Stimulated activated naive B cell treated with anti-CD40 and anti-IgM and Interleukin-4, amounts not matched to agents 10 μg/mL and 1 μg/mL and 100 μg/mL, for 72 hours (primary cell): ENCODE data around the gene EBF4.
A peak's percentile ranks its signal among the peaks of the same experiment; 100 is the strongest.

Experiments used
- ATAC-seq, 2 donors: fragments of 150-1000 bp; cut with Tn5 transposase; replicated peaks; 2 replicates each; pipeline ENCODE4 v1.10.0; 2021; ENCODE audit warnings: moderate library complexity in 1 of 2
- DNase-seq: peaks from one replicate; pipeline ENCODE4 v3.0.0; 2021
- H3K27ac Mint-ChIP-seq: one replicate; pipeline ENCODE4 v1.8.0; 2022; ENCODE audit warnings: mild to moderate bottlenecking, mixed read lengths
- H3K27me3 Mint-ChIP-seq, 2 donors: one replicate each; pipeline ENCODE4 v1.8.0; 2022; ENCODE audit warnings: mixed read lengths in 2 of 2
- H3K36me3 Mint-ChIP-seq, 2 donors: one replicate each; pipeline ENCODE4 v1.8.0; 2022; ENCODE audit warnings: mixed read lengths in 2 of 2, mild to moderate bottlenecking in 1 of 2
- H3K4me1 Mint-ChIP-seq, 2 donors: one replicate each; pipeline ENCODE4 v1.8.0; 2022; ENCODE audit warnings: mixed read lengths in 2 of 2, mild to moderate bottlenecking in 1 of 2
- H3K4me3 Mint-ChIP-seq, 2 donors: one replicate each; pipeline ENCODE4 v1.8.0; 2022; ENCODE audit warnings: mild to moderate bottlenecking in 2 of 2, mixed read lengths in 2 of 2, moderate library complexity in 1 of 2
- H3K9me3 Mint-ChIP-seq, 2 donors: one replicate each; pipeline ENCODE4 v1.8.0; 2022; ENCODE audit warnings: mixed read lengths in 2 of 2, mild to moderate bottlenecking in 1 of 2

EBF4 gene

DNA sequence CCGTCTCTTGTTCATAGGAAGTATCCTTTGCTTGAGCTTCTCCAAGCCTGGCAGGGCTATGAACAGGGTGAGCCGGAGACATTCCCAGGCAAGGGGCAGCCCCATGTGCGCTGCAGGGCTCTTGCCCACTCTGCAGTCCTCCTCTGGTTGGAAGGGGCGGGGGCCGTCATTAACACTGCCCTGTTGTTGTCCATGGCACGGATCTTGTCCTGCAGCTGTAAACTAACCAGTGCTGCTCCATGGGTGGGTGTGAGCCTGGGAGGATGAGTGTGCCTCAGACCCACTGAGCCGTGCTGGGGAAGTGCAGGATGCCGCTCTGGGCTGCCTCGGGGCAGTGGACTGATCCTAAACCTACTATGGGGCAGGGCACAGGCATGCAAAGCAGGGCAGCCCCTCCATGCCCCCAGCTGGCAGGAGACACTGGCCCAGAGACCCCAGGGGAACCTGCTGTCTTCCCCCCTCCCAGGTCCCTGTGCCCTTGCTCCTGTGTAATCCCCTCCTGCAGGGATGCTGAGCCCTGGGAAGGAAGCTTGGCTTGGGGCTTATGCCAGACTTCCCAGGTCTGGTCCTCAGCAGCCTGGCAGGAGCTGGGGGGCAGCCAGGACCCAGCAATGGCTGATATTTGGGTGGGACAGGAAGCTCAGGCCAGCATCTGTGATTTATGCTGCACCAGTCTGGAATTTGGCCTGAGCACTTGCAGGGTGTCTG is 8.5 kb downstream of the EBF4 start:
- Mint-ChIP-seq H3K27ac (no peak overlapping the region), H3K4me3 (no peak overlapping the region), H3K27me3 (peaks cover 52 to 56% of the 10 kb centered on the region in 2 donors), H3K4me1 (no peaks in the 10 kb centered on the region), H3K36me3 (peaks cover 0 to 2% of the 10 kb centered on the region in 2 donors), H3K9me3 (no peaks in the 10 kb centered on the region)
- no peak for ATAC-seq
- DNase-seq = no peak

DNA sequence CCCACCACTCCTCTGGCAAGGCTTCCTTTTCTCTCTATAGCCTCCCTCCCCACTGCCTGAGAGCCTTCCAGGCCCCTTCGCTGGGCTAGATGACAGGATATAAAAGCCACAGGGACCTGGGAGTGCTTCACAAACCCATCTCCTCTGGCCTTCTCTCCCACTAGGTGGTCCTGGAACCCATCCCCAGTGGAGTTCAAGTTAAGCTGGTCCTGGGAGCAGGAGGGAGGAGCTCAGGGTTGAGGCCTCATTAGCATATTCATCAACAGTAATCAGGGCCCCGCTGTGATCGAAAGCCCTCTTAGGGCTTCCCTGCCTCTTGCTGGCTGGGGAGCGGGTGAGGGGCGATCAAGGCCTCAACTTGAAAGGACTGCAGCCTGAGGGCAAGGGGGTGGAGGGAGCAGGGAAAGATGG is 9.1 kb downstream of the EBF4 start:
- H3K36me3 Mint-ChIP-seq = peaks cover 0 to 2% of the 10 kb centered on the region in 2 donors
- H3K27ac Mint-ChIP-seq = no peak overlapping the region
- DNase-seq (no peak), ATAC-seq (no peak)
- peaks cover 0 to 1% of the 10 kb centered on the region in 2 donors for H3K4me1 Mint-ChIP-seq
- H3K9me3 Mint-ChIP-seq = no peaks in the 10 kb centered on the region
- H3K27me3 Mint-ChIP-seq = peaks cover 50 to 54% of the 10 kb centered on the region in 2 donors
- H3K4me3 Mint-ChIP-seq = no peak overlapping the region

GRCh38 chr20:2703716-2704475 is 11.3 kb downstream of the EBF4 start:
- DNase-seq = no peak
- Mint-ChIP-seq H3K36me3 (no peaks in the 10 kb centered on the region), H3K4me1 (peaks cover 0 to 3% of the 10 kb centered on the region in 2 donors), H3K27ac (no peak overlapping the region), H3K9me3 (no peaks in the 10 kb centered on the region), H3K4me3 (no peak overlapping the region), H3K27me3 (peaks cover 46 to 47% of the 10 kb centered on the region in 2 donors)
- ATAC-seq = no peak

DNA sequence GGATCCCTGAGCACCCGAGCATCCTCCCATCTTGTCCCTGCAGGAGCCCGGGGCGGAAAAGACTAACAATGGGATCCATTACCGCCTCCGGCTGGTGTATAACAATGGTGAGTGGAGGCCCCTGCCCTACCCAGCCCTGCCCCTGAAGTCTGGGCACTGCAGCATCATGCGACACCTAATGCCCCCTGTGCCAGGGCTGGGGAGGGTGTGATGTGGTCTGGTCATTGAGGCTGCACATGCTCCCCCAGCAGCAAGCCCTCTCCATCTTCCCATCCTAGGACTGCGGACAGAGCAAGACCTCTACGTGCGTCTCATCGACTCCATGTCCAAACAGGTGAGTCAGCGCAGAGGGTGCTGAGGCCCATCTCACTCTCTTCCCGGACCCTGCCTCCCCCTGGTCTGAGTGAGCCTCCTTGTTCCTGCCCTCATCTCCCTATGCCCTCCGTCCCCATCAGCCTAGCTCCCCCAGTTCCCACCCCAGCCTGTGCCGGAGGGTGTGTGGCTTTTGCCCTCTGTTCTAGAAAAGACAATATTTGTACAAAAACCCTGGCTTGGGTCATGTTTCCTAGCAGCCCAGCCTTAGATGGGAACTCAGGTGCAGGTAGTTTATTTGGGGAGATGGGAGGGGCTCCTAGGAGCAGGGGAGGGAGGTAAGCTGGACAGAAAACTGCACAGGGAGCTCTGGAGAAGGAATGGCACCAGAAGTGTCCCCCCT is 13.5 kb downstream of the EBF4 start:
- no peak for DNase-seq
- no peak for ATAC-seq
- peaks cover 0 to 3% of the 10 kb centered on the region in 2 donors for H3K4me1 Mint-ChIP-seq
- no peaks in the 10 kb centered on the region for H3K9me3 Mint-ChIP-seq
- no peak overlapping the region for H3K4me3 Mint-ChIP-seq
- no peaks in the 10 kb centered on the region for H3K36me3 Mint-ChIP-seq
- no peak overlapping the region for H3K27ac Mint-ChIP-seq
- H3K27me3 Mint-ChIP-seq = peaks cover 35 to 39% of the 10 kb centered on the region in 2 donors

GRCh38 chr20:2706688-2707352 is 14.2 kb downstream of the EBF4 start:
- Mint-ChIP-seq H3K27me3 (peaks cover 29 to 32% of the 10 kb centered on the region in 2 donors), H3K4me3 (no peak overlapping the region), H3K36me3 (no peaks in the 10 kb centered on the region), H3K4me1 (peaks cover 0 to 3% of the 10 kb centered on the region in 2 donors), H3K9me3 (no peaks in the 10 kb centered on the region), H3K27ac (no peak overlapping the region)
- ATAC-seq (peak; percentile 36 to 47), DNase-seq (no peak)

DNA sequence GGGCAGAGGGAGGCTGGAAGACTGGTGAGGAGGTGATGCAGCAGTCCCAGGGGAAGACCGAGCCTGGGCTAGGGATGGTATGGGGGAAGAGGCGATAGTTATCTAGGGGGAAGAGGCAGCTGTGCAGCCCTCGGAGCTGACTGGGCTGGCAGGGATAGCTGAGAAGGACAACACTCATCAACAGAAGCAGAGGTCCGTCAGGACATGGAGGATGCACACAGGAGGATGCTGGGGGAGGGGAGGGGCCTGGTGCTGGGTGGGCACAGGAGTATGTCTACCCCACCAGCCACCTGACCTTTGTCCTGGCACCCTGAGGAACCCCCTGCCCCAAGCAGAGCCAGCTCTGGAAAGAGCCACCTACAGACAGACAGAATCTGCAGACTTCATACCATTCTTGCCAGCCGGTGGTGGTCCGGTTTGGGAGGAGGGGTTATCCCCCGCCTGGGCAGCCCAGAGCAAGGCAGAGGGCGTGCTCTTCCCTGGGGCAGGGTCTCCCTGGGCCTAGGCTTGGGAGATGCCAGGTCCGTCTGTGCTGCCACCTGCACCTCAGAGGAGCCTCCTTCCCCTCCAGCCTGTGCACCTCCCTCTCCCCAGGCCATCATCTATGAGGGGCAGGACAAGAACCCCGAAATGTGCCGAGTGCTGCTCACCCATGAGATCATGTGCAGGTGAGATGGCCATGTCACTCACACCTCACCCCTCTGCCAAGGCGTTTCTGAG is 14.9 kb downstream of the EBF4 start:
- H3K4me3 Mint-ChIP-seq = no peak overlapping the region
- H3K27ac Mint-ChIP-seq = no peak overlapping the region
- DNase-seq (no peak), ATAC-seq (no peak)
- H3K27me3 Mint-ChIP-seq = peaks cover 26 to 29% of the 10 kb centered on the region in 2 donors
- peaks cover 0 to 3% of the 10 kb centered on the region in 2 donors for H3K4me1 Mint-ChIP-seq
- no peaks in the 10 kb centered on the region for H3K9me3 Mint-ChIP-seq
- H3K36me3 Mint-ChIP-seq = no peaks in the 10 kb centered on the region

DNA sequence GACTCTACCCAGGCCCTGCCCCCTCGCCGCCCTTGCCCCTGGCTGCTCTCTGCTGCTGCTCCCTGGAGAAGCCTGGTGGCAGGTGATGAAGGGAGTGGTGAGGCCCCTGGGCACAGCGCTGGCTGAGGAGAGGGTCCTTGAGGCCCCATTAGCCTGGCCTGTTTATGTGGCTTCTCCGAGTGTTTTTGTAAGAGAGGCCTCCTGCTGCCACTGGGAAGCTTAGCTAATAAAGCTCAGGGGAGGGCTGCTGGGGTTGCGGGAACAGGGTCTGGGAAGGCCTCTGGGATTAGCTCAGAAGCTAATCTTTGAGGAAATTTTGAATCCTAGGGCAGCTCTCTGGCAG is 15.5 kb downstream of the EBF4 start:
- no peak overlapping the region for H3K27ac Mint-ChIP-seq
- ATAC-seq (no peak), DNase-seq (no peak)
- H3K27me3 Mint-ChIP-seq = peaks cover 26 to 29% of the 10 kb centered on the region in 2 donors
- H3K4me3 Mint-ChIP-seq = no peak overlapping the region
- peaks cover 0 to 3% of the 10 kb centered on the region in 2 donors for H3K4me1 Mint-ChIP-seq
- no peaks in the 10 kb centered on the region for H3K36me3 Mint-ChIP-seq
- H3K9me3 Mint-ChIP-seq = no peaks in the 10 kb centered on the region

DNA sequence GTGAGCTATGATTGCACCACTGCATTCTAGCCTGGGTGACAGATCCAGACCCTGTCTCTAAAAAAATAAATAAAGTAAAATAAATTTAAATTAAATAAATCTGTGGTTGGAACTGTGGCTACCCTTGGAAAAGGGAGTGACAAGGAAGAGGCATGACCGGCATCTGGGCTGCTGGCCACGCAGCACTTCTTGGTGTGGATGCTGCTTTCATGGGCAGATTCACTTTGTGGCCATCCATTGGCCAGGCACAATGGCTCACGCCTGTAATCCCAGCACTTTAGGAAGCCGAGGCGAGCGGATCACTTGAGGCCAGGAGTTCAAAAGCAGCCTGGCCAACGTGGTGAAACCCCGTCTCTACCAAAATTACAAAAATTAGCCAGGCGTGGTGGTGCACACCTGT is 16.1 kb downstream of the EBF4 start:
- Mint-ChIP-seq H3K4me3 (no peak overlapping the region), H3K27me3 (peaks cover 26% of the 10 kb centered on the region in 2 donors), H3K36me3 (no peaks in the 10 kb centered on the region), H3K9me3 (no peaks in the 10 kb centered on the region), H3K27ac (no peak overlapping the region), H3K4me1 (peaks cover 0 to 3% of the 10 kb centered on the region in 2 donors)
- ATAC-seq (no peak), DNase-seq (no peak)

DNA sequence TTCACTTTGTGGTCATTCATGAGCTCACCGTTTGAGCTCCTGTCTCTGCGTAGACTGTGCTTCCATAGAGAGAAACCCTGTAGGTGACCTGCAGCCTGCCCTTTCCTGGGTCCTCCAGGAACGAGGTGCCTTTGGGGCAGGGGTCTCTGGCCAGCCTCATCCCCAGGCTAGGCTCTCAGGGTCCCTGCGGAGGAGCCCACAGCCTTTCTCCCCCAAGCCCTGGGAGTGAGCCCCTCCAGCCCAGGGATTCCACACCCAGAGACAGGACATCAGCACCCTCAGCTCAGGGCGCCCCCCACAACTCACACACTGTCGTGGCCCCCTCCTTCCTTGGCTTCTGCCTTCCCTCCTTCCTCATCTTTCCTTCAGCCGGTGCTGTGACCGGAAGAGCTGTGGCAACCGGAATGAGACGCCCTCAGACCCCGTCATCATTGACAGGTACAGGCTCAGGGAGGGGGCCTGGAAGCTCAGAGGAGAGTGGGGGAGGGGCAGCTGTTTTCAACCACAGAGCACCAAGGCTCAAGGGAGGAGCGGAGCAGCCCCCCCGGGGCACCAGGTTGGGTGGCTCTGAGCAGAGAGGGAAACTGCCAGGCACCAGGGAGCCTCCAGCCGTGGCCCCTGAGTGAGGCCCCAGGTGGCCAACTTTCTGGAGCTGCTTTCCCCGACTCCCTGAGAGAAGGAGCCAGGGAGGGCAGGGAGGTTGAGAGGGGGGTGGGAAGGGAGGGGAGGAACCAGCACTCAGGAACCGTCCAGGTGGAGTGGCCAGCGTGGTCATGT is 16.8 kb downstream of the EBF4 start:
- no peaks in the 10 kb centered on the region for H3K36me3 Mint-ChIP-seq
- H3K4me3 Mint-ChIP-seq = no peak overlapping the region
- no peak overlapping the region for H3K27ac Mint-ChIP-seq
- H3K9me3 Mint-ChIP-seq = no peaks in the 10 kb centered on the region
- H3K4me1 Mint-ChIP-seq = peaks cover 0 to 3% of the 10 kb centered on the region in 2 donors
- ATAC-seq = no peak
- DNase-seq = no peak
- peaks cover 22 to 25% of the 10 kb centered on the region in 2 donors for H3K27me3 Mint-ChIP-seq

DNA sequence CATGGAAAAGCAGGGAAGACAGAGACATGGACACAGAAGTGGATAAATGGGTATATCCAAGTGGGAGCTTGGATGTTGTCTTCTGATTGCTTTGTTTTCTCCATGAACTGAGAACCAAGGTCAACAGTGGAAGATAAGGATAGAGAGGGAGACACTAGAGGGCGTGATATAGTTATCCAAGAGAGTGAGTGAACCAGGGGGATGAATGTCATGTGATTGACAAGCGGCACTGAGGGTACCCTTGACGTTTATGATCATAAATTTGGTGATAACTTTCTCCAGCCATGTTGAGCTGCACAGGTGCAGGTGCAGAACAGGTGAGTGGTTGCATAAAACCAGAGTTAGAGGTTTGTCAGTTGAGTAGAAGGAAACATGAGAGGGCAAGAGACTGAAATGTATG is 20.7 kb downstream of the EBF4 start:
- Mint-ChIP-seq H3K4me1 (no peaks in the 10 kb centered on the region), H3K27ac (no peak overlapping the region), H3K27me3 (peaks cover 4 to 6% of the 10 kb centered on the region in 2 donors), H3K36me3 (no peaks in the 10 kb centered on the region), H3K9me3 (no peaks in the 10 kb centered on the region), H3K4me3 (no peak overlapping the region)
- DNase-seq = no peak
- ATAC-seq = peak in 1 of 2 donors; percentile 48

GRCh38 chr20:2729251-2729713 is 36.7 kb downstream of the EBF4 start:
- peaks cover 4 to 5% of the 10 kb centered on the region in 2 donors for H3K36me3 Mint-ChIP-seq
- peaks cover 37 to 65% of the 10 kb centered on the region in 2 donors for H3K27me3 Mint-ChIP-seq
- peaks cover 11 to 14% of the 10 kb centered on the region in 2 donors for H3K9me3 Mint-ChIP-seq
- no peak overlapping the region for H3K27ac Mint-ChIP-seq
- ATAC-seq = peak; percentile 82 to 85
- no peak overlapping the region for H3K4me3 Mint-ChIP-seq
- no peak for DNase-seq
- H3K4me1 Mint-ChIP-seq = peaks cover 5 to 7% of the 10 kb centered on the region in 2 donors

DNA sequence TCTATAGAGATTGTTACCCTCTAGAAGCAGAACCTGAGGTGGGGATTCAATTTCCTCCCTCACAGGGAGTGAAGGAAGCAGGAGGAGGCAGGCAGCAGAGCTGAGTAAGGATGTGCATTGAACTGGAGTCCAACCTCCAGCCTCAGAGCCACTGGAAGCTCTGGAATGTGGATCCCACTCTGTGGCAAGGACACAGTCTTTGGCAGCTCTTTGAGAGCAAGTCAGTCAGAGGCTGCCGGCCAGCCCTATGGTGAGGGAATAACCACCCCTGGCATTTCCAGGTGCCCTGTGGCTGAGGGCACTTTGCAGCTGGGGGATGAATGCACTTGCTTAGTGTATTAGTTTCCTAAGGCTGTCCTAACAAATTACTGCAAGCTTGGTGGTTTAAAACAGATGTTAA is 37.2 kb downstream of the EBF4 start:
- no peak overlapping the region for H3K27ac Mint-ChIP-seq
- DNase-seq (no peak), ATAC-seq (no peak)
- H3K4me1 Mint-ChIP-seq = peaks cover 5 to 7% of the 10 kb centered on the region in 2 donors
- peaks cover 13 to 14% of the 10 kb centered on the region in 2 donors for H3K9me3 Mint-ChIP-seq
- H3K27me3 Mint-ChIP-seq = peaks cover 39 to 68% of the 10 kb centered on the region in 2 donors
- H3K36me3 Mint-ChIP-seq = peaks cover 4 to 5% of the 10 kb centered on the region in 2 donors
- H3K4me3 Mint-ChIP-seq = no peak overlapping the region

GRCh38 chr20:2734899-2735298 is 42.3 kb downstream of the EBF4 start:
- no peaks in the 10 kb centered on the region for H3K4me1 Mint-ChIP-seq
- H3K27ac Mint-ChIP-seq = no peak overlapping the region
- peaks cover 10 to 11% of the 10 kb centered on the region in 2 donors for H3K9me3 Mint-ChIP-seq
- peaks cover 4 to 5% of the 10 kb centered on the region in 2 donors for H3K36me3 Mint-ChIP-seq
- peaks cover 43 to 75% of the 10 kb centered on the region in 2 donors for H3K27me3 Mint-ChIP-seq
- no peak for DNase-seq
- ATAC-seq = no peak
- H3K4me3 Mint-ChIP-seq = no peak overlapping the region
